ENCODE results near the gene DDR2. TPM values are rescaled to one million over a fixed set of nuclear protein-coding genes. Genes with fewer than 3 reads are reported as not detected.
"Not testable (repeated sequence)": the region's sequence is repeated elsewhere in the genome, so short reads cannot be mapped to it uniquely, and the experiment has no call there.

DDR2 gene
- total RNA-seq, 1 experiment from 2014 or later: 0.77 TPM

GRCh38 chr1:162782671-162783070, 150.4 kb downstream of the DDR2 start:
- TF ChIP-seq EZH2 (IDR thresholded peaks at IDR 0.05; ENCODE audit: low read length, unreplicated experiment) (no peak), CTCF (conservative IDR thresholded peaks at IDR 0.05; ENCODE audit: low read depth, low read length) (no peak), EZH2phosphoT487 (IDR thresholded peaks at IDR 0.05; ENCODE audit: borderline replicate concordance, low read length) (no peak)
- Histone ChIP-seq H3K27ac (ENCODE audit: low read length) (no peak overlapping the region), H3K9me3 (ENCODE audit: low read length) (no peaks in the 10 kb centered on the region), H3F3A (ENCODE audit: low read length, unreplicated experiment) (no peaks in the 10 kb centered on the region), H4K20me1 (ENCODE audit: low read length) (no peaks in the 10 kb centered on the region), H3K36me3 (ENCODE audit: low read depth, low read length) (no peaks in the 10 kb centered on the region), H3K27me3 (ENCODE audit: low read length) (no peaks in the 10 kb centered on the region), H3K9ac (ENCODE audit: low read length) (no peak overlapping the region), H2AFZ (ENCODE audit: low read length) (no peak overlapping the region), H3K4me2 (ENCODE audit: low read length) (no peak overlapping the region), H3K9me2 (replicated peaks; ENCODE audit: low read length) (no peaks in the 10 kb centered on the region), H3K79me2 (ENCODE audit: low read length) (no peaks in the 10 kb centered on the region), H3K4me1 (ENCODE audit: insufficient read depth, low read length) (no peaks in the 10 kb centered on the region), H3K4me3 (ENCODE audit: low read length) (no peak overlapping the region)
- ChIA-PET POLR2A (ENCODE audit: unreplicated experiment) (no interaction called here), CTCF (no interaction called here)
- intact Hi-C loops (cut with micrococcal nuclease): no loop called here
- no peak for DNase-seq
- ATAC-seq: no peak
- BruUV-seq (replicated peaks): no TSS peak

GRCh38 chr1:162784926-162785325, 152.7 kb downstream of the DDR2 start:
- H3K9ac ChIP-seq (ENCODE audit: low read length); H3K79me2 ChIP-seq (ENCODE audit: low read length); H3K36me3 ChIP-seq (ENCODE audit: low read depth, low read length); H3K9me3 ChIP-seq (ENCODE audit: low read length); H2AFZ ChIP-seq (ENCODE audit: low read length); H3F3A ChIP-seq (ENCODE audit: low read length, unreplicated experiment); DNase-seq; ATAC-seq; CTCF ChIA-PET; H3K4me1 ChIP-seq (ENCODE audit: insufficient read depth, low read length); POLR2A ChIA-PET (ENCODE audit: unreplicated experiment); H3K9me2 ChIP-seq (replicated peaks; ENCODE audit: low read length); H3K4me3 ChIP-seq (ENCODE audit: low read length); H3K27ac ChIP-seq (ENCODE audit: low read length); H3K4me2 ChIP-seq (ENCODE audit: low read length); intact Hi-C loops (cut with micrococcal nuclease); H3K27me3 ChIP-seq (ENCODE audit: low read length); BruUV-seq (replicated peaks); H4K20me1 ChIP-seq (ENCODE audit: low read length): not testable (repeated sequence)

- CTCF ChIA-PET; H3K27ac ChIP-seq (ENCODE audit: low read length); H3K9ac ChIP-seq (ENCODE audit: low read length); H2AFZ ChIP-seq (ENCODE audit: low read length); ATAC-seq; H3K4me1 ChIP-seq (ENCODE audit: insufficient read depth, low read length); H3K79me2 ChIP-seq (ENCODE audit: low read length); H4K20me1 ChIP-seq (ENCODE audit: low read length); H3K4me2 ChIP-seq (ENCODE audit: low read length); H3K9me2 ChIP-seq (replicated peaks; ENCODE audit: low read length); H3K4me3 ChIP-seq (ENCODE audit: low read length); POLR2A ChIA-PET (ENCODE audit: unreplicated experiment); H3K36me3 ChIP-seq (ENCODE audit: low read depth, low read length); DNase-seq; H3F3A ChIP-seq (ENCODE audit: low read length, unreplicated experiment); H3K27me3 ChIP-seq (ENCODE audit: low read length); BruUV-seq (replicated peaks); intact Hi-C loops (cut with micrococcal nuclease); H3K9me3 ChIP-seq (ENCODE audit: low read length): not testable (repeated sequence)
Observed at GRCh38 chr1:162788783-162789182, 156.5 kb downstream of the DDR2 start.

GRCh38 chr1:162790303-162790984, 158.2 kb downstream of the DDR2 start, which contains the start of gene HSD17B7:
HSD17B7 (plus strand) TSS chr1:162790702; CDS start chr1:162790801, 99 bp downstream.
- H3K27me3 ChIP-seq (ENCODE audit: low read length); POLR2A ChIA-PET (ENCODE audit: unreplicated experiment); H3K9me3 ChIP-seq (ENCODE audit: low read length); H4K20me1 ChIP-seq (ENCODE audit: low read length); H3K9me2 ChIP-seq (replicated peaks; ENCODE audit: low read length); BruUV-seq (replicated peaks); H3K79me2 ChIP-seq (ENCODE audit: low read length); H3K4me1 ChIP-seq (ENCODE audit: insufficient read depth, low read length); H3K36me3 ChIP-seq (ENCODE audit: low read depth, low read length); H3F3A ChIP-seq (ENCODE audit: low read length, unreplicated experiment); CTCF ChIA-PET: not testable (repeated sequence)
- H3K4me2 ChIP-seq (ENCODE audit: low read length): peak within 1 kb of the TSS; percentile 79
- peak within 1 kb of the TSS; percentile 41 for H3K27ac ChIP-seq (ENCODE audit: low read length)
- peak within 1 kb of the TSS; percentile 62 for H3K9ac ChIP-seq (ENCODE audit: low read length)
- peak within 1 kb of the TSS; percentile 69 for H3K4me3 ChIP-seq (ENCODE audit: low read length)
- DNase-seq (peak; percentile 80), ATAC-seq (peak; percentile 99)
- intact Hi-C loops (cut with micrococcal nuclease): loop anchor here (10.0 kb wide), 1 partner anchor 96 kb away; no protein-coding TSS in a partner anchor
- H2AFZ ChIP-seq (ENCODE audit: low read length): peak within 1 kb of the TSS; percentile 86

GRCh38 chr1:162790985-162791357, 158.7 kb downstream of the DDR2 start:
- H3K9me2 ChIP-seq (replicated peaks; ENCODE audit: low read length); H3K27me3 ChIP-seq (ENCODE audit: low read length); H3K9me3 ChIP-seq (ENCODE audit: low read length); CTCF ChIA-PET; H3K36me3 ChIP-seq (ENCODE audit: low read depth, low read length); H4K20me1 ChIP-seq (ENCODE audit: low read length); POLR2A ChIA-PET (ENCODE audit: unreplicated experiment); H3K79me2 ChIP-seq (ENCODE audit: low read length); H3K4me1 ChIP-seq (ENCODE audit: insufficient read depth, low read length); H3F3A ChIP-seq (ENCODE audit: low read length, unreplicated experiment): not testable (repeated sequence)
- peak; percentile 31 for ATAC-seq
- Histone ChIP-seq H3K4me3 (ENCODE audit: low read length) (peak overlapping the region; percentile 69), H3K27ac (ENCODE audit: low read length) (peak overlapping the region; percentile 41; the same call in 1 of the 2 replicates), H3K9ac (ENCODE audit: low read length) (peak overlapping the region; percentile 62; the same call in 1 of the 2 replicates), H3K4me2 (ENCODE audit: low read length) (peak overlapping the region; percentile 78), H2AFZ (ENCODE audit: low read length) (peak overlapping the region; percentile 75; the same call in 1 of the 2 replicates)
- intact Hi-C loops (cut with micrococcal nuclease): loop anchor here (10.0 kb wide), 1 partner anchor 96 kb away; no protein-coding TSS in a partner anchor
- TSS peak; percentile 87 for BruUV-seq (replicated peaks)
- peak; percentile 38 for DNase-seq

- CTCF ChIA-PET; DNase-seq; H3K9me2 ChIP-seq (replicated peaks; ENCODE audit: low read length); H3K36me3 ChIP-seq (ENCODE audit: low read depth, low read length); POLR2A ChIA-PET (ENCODE audit: unreplicated experiment); H3K4me3 ChIP-seq (ENCODE audit: low read length); H3K9ac ChIP-seq (ENCODE audit: low read length); H3F3A ChIP-seq (ENCODE audit: low read length, unreplicated experiment); BruUV-seq (replicated peaks); H3K9me3 ChIP-seq (ENCODE audit: low read length); H3K4me2 ChIP-seq (ENCODE audit: low read length); H3K4me1 ChIP-seq (ENCODE audit: insufficient read depth, low read length); ATAC-seq; H2AFZ ChIP-seq (ENCODE audit: low read length); H3K27ac ChIP-seq (ENCODE audit: low read length); H3K27me3 ChIP-seq (ENCODE audit: low read length); H4K20me1 ChIP-seq (ENCODE audit: low read length); H3K79me2 ChIP-seq (ENCODE audit: low read length): not testable (repeated sequence)
- intact Hi-C loops (cut with micrococcal nuclease): loop anchor here (10.0 kb wide), 1 partner anchor 99 kb away; no protein-coding TSS in a partner anchor
Observed at GRCh38 chr1:162794284-162794683, 162.0 kb downstream of the DDR2 start.

Data from PC-3 (cell line).